Lung (tissue), 12 donors: ENCODE measurements around the gene LTBP3. TPM values are rescaled to one million over a fixed set of nuclear protein-coding genes. Genes with fewer than 3 reads are reported as not detected.

ENCODE experiments used
- ATAC-seq: fragments of 200-7000 bp; cut with Tn5 transposase; one replicate; pipeline ENCODE4 v1.9.1; 2020; ENCODE audit warnings: moderate number of reproducible peaks; ENCODE audit not compliant: insufficient read depth, low FRiP score
- DNase-seq, 3 donors: peaks; one replicate each; pipeline ENCODE4 v3.0.0-alpha.2; 2013 to 2017
- H3K27ac ChIP-seq, 2 donors: one replicate each; pipeline ENCODE4 v1.5.1; 2013; ENCODE audit warnings: mild to moderate bottlenecking in 2 of 2, moderate library complexity in 2 of 2, control low read depth in 1 of 2, inconsistent platforms in 1 of 2, low read depth in 1 of 2, low read length in 1 of 2
- H3K27me3 ChIP-seq, 3 donors: one replicate each; pipeline ENCODE4 v1.5.1; 2013; ENCODE audit warnings: low read length in 2 of 3; ENCODE audit not compliant: control insufficient read depth in 3 of 3, insufficient read depth in 3 of 3
- H3K36me3 ChIP-seq, 4 donors: one replicate each; pipeline ENCODE4 v1.5.1; 2013; ENCODE audit warnings: low read length in 4 of 4, mild to moderate bottlenecking in 1 of 4, moderate library complexity in 1 of 4; ENCODE audit not compliant: control insufficient read depth in 4 of 4, insufficient read depth in 4 of 4
- H3K4me1 ChIP-seq, 5 donors: one replicate each; pipeline ENCODE4 v1.5.1; 2013; ENCODE audit warnings: low read length in 5 of 5, mild to moderate bottlenecking in 2 of 5, moderate library complexity in 1 of 5; ENCODE audit not compliant: control insufficient read depth in 5 of 5, insufficient read depth in 5 of 5
- H3K4me3 ChIP-seq: one replicate; pipeline ENCODE4 v1.5.1; 2013; ENCODE audit warnings: mild to moderate bottlenecking, control low read depth, moderate library complexity
- H3K9ac ChIP-seq, 2 donors: one replicate each; pipeline ENCODE4 v1.5.1; 2013; ENCODE audit warnings: low read length in 2 of 2, control low read depth in 1 of 2; ENCODE audit not compliant: insufficient read depth in 1 of 2
- H3K9me3 ChIP-seq, 4 donors: one replicate each; pipeline ENCODE4 v1.5.1; 2013; ENCODE audit warnings: low read length in 3 of 4, mild to moderate bottlenecking in 1 of 4, moderate library complexity in 1 of 4; ENCODE audit not compliant: control insufficient read depth in 4 of 4, insufficient read depth in 3 of 4
- CTCF ChIP-seq: IDR thresholded peaks from 2 replicates; pipeline ENCODE4 v1.5.1; 2012; ENCODE audit warnings: mild to moderate bottlenecking; ENCODE audit errors: control extremely low read depth, extremely low read depth
- WGBS, 2 donors: extraction: QIAGEN DNeasy Blood & Tissue Kit; methylation state at CpG; one replicate each; pipeline ENCODE4 v1.1.7; 2013; 5-methylcytosine and 5-hydroxymethylcytosine counted together
- polyA plus RNA-seq, 2 donors: library from polyadenylated mRNA; stranded (reverse); fragments of 200-250 nt; gene quantifications; one replicate each; pipeline ENCODE4 v1.2.1, GENCODE V29; 2013
- total RNA-seq, 2 donors: library from RNA; depleted of rRNA in 1 of 2; stranded (reverse); fragments of >200 nt in 1 of 2; gene quantifications; one replicate each; pipeline ENCODE4 v1.2.1, GENCODE V29; 2014 to 2021
- donor health status: control.
- donor health status: control.
- donor health status: Bipolar disorder and iron deficiency.
- donor health status: healthy.
- donor health status: DM: yes; HTN: yes; CAD: no.

The LTBP3 gene
- total and polyA plus RNA-seq, 4 donors = 39.1 to 111 (median 73.4) TPM

- Histone ChIP-seq H3K36me3 (peaks cover 0 to 21% (median 18%) of the 10 kb centered on the region in 4 donors), H3K4me3 (no peak overlapping the region), H3K27me3 (no peaks in the 10 kb centered on the region), H3K27ac (no peak overlapping the region), H3K9ac (no peak overlapping the region), H3K4me1 (peaks cover 0 to 24% (median 13%) of the 10 kb centered on the region in 5 donors), H3K9me3 (no peaks in the 10 kb centered on the region)
- ATAC-seq (no peak), DNase-seq (no peak)
- 48 to 74% methylated on average over 28 to 37 of the region's 37 CpGs for WGBS, 2 donors
- no peak for TF ChIP-seq CTCF
Observed at GRCh38 chr11:65553301-65554001, 4.7 kb downstream of the LTBP3 start.

- Histone ChIP-seq H3K36me3 (peaks cover 0 to 26% (median 24%) of the 10 kb centered on the region in 4 donors), H3K4me3 (no peak overlapping the region), H3K27ac (peak overlapping the region in 1 of 2 donors; percentile 28), H3K27me3 (no peaks in the 10 kb centered on the region), H3K9ac (no peak overlapping the region), H3K9me3 (no peaks in the 10 kb centered on the region), H3K4me1 (peaks cover 0 to 24% (median 13%) of the 10 kb centered on the region in 5 donors)
- 73 to 79% methylated on average over 9 of the region's 9 CpGs for WGBS, 2 donors
- no peak for TF ChIP-seq CTCF
- ATAC-seq = no peak
- DNase-seq = no peak
Observed at GRCh38 chr11:65552388-65552951, 5.7 kb downstream of the LTBP3 start.

- no peak overlapping the region for H3K4me3 ChIP-seq
- H3K27me3 ChIP-seq = no peaks in the 10 kb centered on the region
- H3K27ac ChIP-seq = peak overlapping the region in 1 of 2 donors; percentile 34
- no peaks in the 10 kb centered on the region for H3K9me3 ChIP-seq
- H3K4me1 ChIP-seq = peaks cover 0 to 17% (median 13%) of the 10 kb centered on the region in 5 donors
- no peak overlapping the region for H3K9ac ChIP-seq
- DNase-seq (peak in 1 of 3 donors; percentile 55), ATAC-seq (peak; percentile 63)
- WGBS, 2 donors = 59 to 63% methylated on average over 17 of the region's 17 CpGs
- peak; percentile 34 for TF ChIP-seq CTCF
- peaks cover 0 to 26% (median 25%) of the 10 kb centered on the region in 4 donors for H3K36me3 ChIP-seq
Observed at GRCh38 chr11:65551572-65552387, 6.4 kb downstream of the LTBP3 start.
